WERI-Rb-1 (cell line): ENCODE measurements around the gene WARS2.

Experiments
- DNase-seq: peaks from one replicate; pipeline ENCODE4 v3.0.0-alpha.2; 2020
- H3K27ac ChIP-seq: fragments of 250-450 bp; sonication (Bioruptor Pico); 2 replicates; pipeline ENCODE4 v1.5.1; 2020; ENCODE audit warnings: mild to moderate bottlenecking, moderate library complexity
- H3K27me3 ChIP-seq: fragments of 250-450 bp; sonication (Bioruptor Pico); 2 replicates; pipeline ENCODE4 v1.5.1; 2021; ENCODE audit warnings: mild to moderate bottlenecking, low read depth, moderate library complexity; ENCODE audit not compliant: insufficient read depth, severe bottlenecking
- H3K36me3 ChIP-seq: fragments of 250-450 bp; sonication (Bioruptor Pico); 2 replicates; pipeline ENCODE4 v1.5.1; 2020; ENCODE audit warnings: mild to moderate bottlenecking, moderate library complexity
- H3K4me3 ChIP-seq: 2 replicates; pipeline ENCODE4 v1.5.1; 2011; ENCODE audit warnings: low read depth, mild to moderate bottlenecking, control low read depth, low read length
- H3K9me3 ChIP-seq: fragments of 250-450 bp; sonication (Bioruptor Pico); 2 replicates; pipeline ENCODE4 v1.5.1; 2021; ENCODE audit warnings: mild to moderate bottlenecking, moderate library complexity; ENCODE audit not compliant: severe bottlenecking
- CTCF ChIP-seq: IDR thresholded peaks from 2 replicates; pipeline ENCODE4 v1.5.1; 2011; ENCODE audit warnings: low read depth, mild to moderate bottlenecking, control low read depth, inconsistent platforms, low read length

The WARS2 gene

GRCh38 chr1:119140177-119141019 lies at the start of gene WARS2:
Gene WARS2, minus strand, starts transcription at chr1:119140653. Its CDS starts 9 bp downstream, at chr1:119140644.
- peak within 1 kb of the TSS; percentile 63 for H3K4me3 ChIP-seq
- no peaks in the 10 kb centered on the region for H3K27me3 ChIP-seq
- no peaks in the 10 kb centered on the region for H3K9me3 ChIP-seq
- no peaks in the 10 kb centered on the region for H3K36me3 ChIP-seq
- DNase-seq: peak; percentile 96
- H3K27ac ChIP-seq: peak within 1 kb of the TSS; percentile 98
- TF ChIP-seq CTCF: 0 out of 2 replicates have a peak, but pooled peaks have one; percentile 16

GRCh38 chr1:119188926-119189325 lies 48.5 kb upstream of the WARS2 start:
- Histone ChIP-seq H3K4me3 (no peak overlapping the region), H3K36me3 (no peaks in the 10 kb centered on the region), H3K27ac (no peak overlapping the region), H3K9me3 (no peaks in the 10 kb centered on the region), H3K27me3 (no peaks in the 10 kb centered on the region)
- TF ChIP-seq CTCF: no peak
- DNase-seq: no peak

- no peaks in the 10 kb centered on the region for H3K27me3 ChIP-seq
- no peak for DNase-seq
- H3K36me3 ChIP-seq: no peaks in the 10 kb centered on the region
- H3K9me3 ChIP-seq: no peaks in the 10 kb centered on the region
- no peak for TF ChIP-seq CTCF
- H3K27ac ChIP-seq: no peak overlapping the region
- no peak overlapping the region for H3K4me3 ChIP-seq
These were observed 47.0 kb upstream of the WARS2 start for GRCh38 chr1:119187416-119187815.

- TF ChIP-seq CTCF: no peak
- no peaks in the 10 kb centered on the region for H3K9me3 ChIP-seq
- H3K27me3 ChIP-seq: no peaks in the 10 kb centered on the region
- no peak overlapping the region for H3K4me3 ChIP-seq
- no peak overlapping the region for H3K27ac ChIP-seq
- DNase-seq: no peak
- no peaks in the 10 kb centered on the region for H3K36me3 ChIP-seq
These were observed 46.0 kb upstream of the WARS2 start for GRCh38 chr1:119186471-119186870.

GRCh38 chr1:119184972-119185371 lies 44.5 kb upstream of the WARS2 start:
- DNase-seq: no peak

More at GRCh38 chr1:119184972-119185371, 44.5 kb upstream of the WARS2 start:
- no peak overlapping the region for H3K4me3 ChIP-seq
- H3K27me3 ChIP-seq: no peaks in the 10 kb centered on the region
- H3K9me3 ChIP-seq: no peaks in the 10 kb centered on the region
- TF ChIP-seq CTCF: no peak
- H3K36me3 ChIP-seq: no peaks in the 10 kb centered on the region
- no peak overlapping the region for H3K27ac ChIP-seq
